NT2/D1 (cell line): Measurements from ENCODE around the gene PTPRO.

Experiments used
- SUZ12 ChIP-seq: IDR thresholded peaks from 2 replicates; pipeline ENCODE4 v1.6.1; 2011; ENCODE audit not compliant: insufficient read length, insufficient read depth; ENCODE audit errors: extremely low read depth
- YY1 ChIP-seq: IDR thresholded peaks from 2 replicates; pipeline ENCODE4 v1.6.1; 2011; ENCODE audit not compliant: insufficient read length, insufficient read depth
- ZNF274 ChIP-seq: IDR thresholded peaks from 2 replicates; pipeline ENCODE4 v1.6.1; 2011; ENCODE audit warnings: mild to moderate bottlenecking, low read depth, low read length

DNA sequence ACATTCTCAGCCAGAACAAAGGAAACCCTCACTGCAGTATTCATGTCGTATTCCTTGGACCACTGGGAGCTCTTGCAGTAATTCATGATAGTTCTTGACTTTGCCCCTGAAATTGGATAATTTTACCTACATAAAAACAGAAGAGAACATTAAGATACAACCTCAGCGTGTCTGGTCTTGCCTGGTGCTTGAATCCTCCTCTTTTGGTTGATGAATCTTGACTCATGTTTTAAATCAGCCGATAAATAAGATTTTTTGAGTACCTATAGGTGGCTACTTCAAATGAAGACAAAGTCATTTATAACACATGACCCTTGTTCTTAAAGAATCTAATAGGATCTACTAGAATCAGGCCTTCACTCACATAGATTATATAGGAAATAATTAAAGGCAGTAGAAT is 221.0 kb downstream of the PTPRO start:
- TF ChIP-seq ZNF274 = no peak
- no peak for TF ChIP-seq YY1
- TF ChIP-seq SUZ12 = no peak
